Forelimb muscle (tissue), 1 donor: ENCODE measurements around the gene BGLAP. TPM values are rescaled to one million over a fixed set of nuclear protein-coding genes. Genes with fewer than 3 reads are reported as not detected.
A peak's percentile ranks its signal among the peaks of the same experiment; 100 is the strongest.
"Not testable (repeated sequence)": the region's sequence is repeated elsewhere in the genome, so short reads cannot be mapped to it uniquely, and the experiment has no call there.

Experiments
- DNase-seq: peaks from one replicate; pipeline ENCODE4 v3.0.0-alpha.2; 2013; ENCODE audit warnings: low read depth
- polyA plus RNA-seq: library from polyadenylated mRNA; unstranded; fragments of 120-200 nt; gene quantifications from one replicate; pipeline ENCODE4 v1.2.1, GENCODE V29; 2013; ENCODE audit not compliant: insufficient read length

Gene BGLAP
- polyA plus RNA-seq: 3.1 TPM

GRCh38 chr1:156241926-156242325, at the start of gene BGLAP:
Gene BGLAP, plus strand, starts transcription at chr1:156242184. Its CDS starts 48 bp downstream, at chr1:156242232.
- DNase-seq: no peak

- no peak for DNase-seq
These were observed 48.8 kb upstream of the BGLAP start for GRCh38 chr1:156193208-156193487.

GRCh38 chr1:156193488-156194299, 48.3 kb upstream of the BGLAP start, which contains the start of gene SLC25A44:
Gene SLC25A44, plus strand, starts transcription at chr1:156194104. Its CDS starts 5,744 bp downstream, at chr1:156199848.
- peak; percentile 100 for DNase-seq

- no peak for DNase-seq
These were observed 47.7 kb upstream of the BGLAP start for GRCh38 chr1:156194300-156194652.

- DNase-seq: no peak
These were observed 46.1 kb upstream of the BGLAP start for GRCh38 chr1:156195853-156196252.

GRCh38 chr1:156196445-156196844, 45.5 kb upstream of the BGLAP start:
- DNase-seq: no peak

GRCh38 chr1:156198831-156199349, 43.1 kb upstream of the BGLAP start:
- DNase-seq: no peak

GRCh38 chr1:156200044-156200443, 41.9 kb upstream of the BGLAP start:
- no peak for DNase-seq

- no peak for DNase-seq
These were observed 38.7 kb upstream of the BGLAP start for GRCh38 chr1:156203331-156203730.

GRCh38 chr1:156204686-156205085, 37.3 kb upstream of the BGLAP start:
- no peak for DNase-seq

- DNase-seq: no peak
These were observed 30.7 kb upstream of the BGLAP start for GRCh38 chr1:156211243-156211642.

- no peak for DNase-seq
These were observed 29.9 kb upstream of the BGLAP start for GRCh38 chr1:156212130-156212529.

GRCh38 chr1:156212833-156213643, 28.9 kb upstream of the BGLAP start, which contains the start of gene PMF1:
Gene PMF1, plus strand, starts transcription at chr1:156213007. Its CDS starts 9 bp downstream, at chr1:156213016.
- peak; percentile 87 for DNase-seq

GRCh38 chr1:156213644-156213966, 28.4 kb upstream of the BGLAP start:
- no peak for DNase-seq

- DNase-seq: no peak
These were observed 27.8 kb upstream of the BGLAP start for GRCh38 chr1:156214024-156214748.

GRCh38 chr1:156216361-156217086, 25.5 kb upstream of the BGLAP start:
- DNase-seq: not testable (repeated sequence)

GRCh38 chr1:156217871-156218270, 24.1 kb upstream of the BGLAP start:
- DNase-seq: no peak

GRCh38 chr1:156220226-156220625, 21.8 kb upstream of the BGLAP start:
- no peak for DNase-seq

GRCh38 chr1:156221986-156222692, 19.8 kb upstream of the BGLAP start:
- DNase-seq: no peak

- DNase-seq: no peak
These were observed 16.3 kb upstream of the BGLAP start for GRCh38 chr1:156225677-156226014.

GRCh38 chr1:156226116-156226538, 15.9 kb upstream of the BGLAP start:
- DNase-seq: no peak
